K562 (cell line): Measurements from ENCODE around the gene GDF2.

Experiments used
- MXI1 ChIP-seq: IDR thresholded peaks from 2 replicates; pipeline ENCODE4 v1.6.1; 2011; ENCODE audit warnings: low read depth, mild to moderate bottlenecking, improper control_type of control experiment, low read length
- TF ChIP-seq, protein P1 (sequence below), 3 experiments: IDR thresholded peaks in 2 of 3; conservative IDR thresholded peaks in 1 of 3; 2 replicates each; pipeline ENCODE4 v1.5.1; 2011 to 2012; ENCODE audit warnings: low read length in 3 of 3, mild to moderate bottlenecking in 3 of 3, control low read depth in 2 of 3, improper control_type of control experiment in 1 of 3, inconsistent platforms in 1 of 3, low read depth in 1 of 3, mixed read lengths in 1 of 3, moderate library complexity in 1 of 3; ENCODE audit not compliant: insufficient read depth in 2 of 3

DNA sequence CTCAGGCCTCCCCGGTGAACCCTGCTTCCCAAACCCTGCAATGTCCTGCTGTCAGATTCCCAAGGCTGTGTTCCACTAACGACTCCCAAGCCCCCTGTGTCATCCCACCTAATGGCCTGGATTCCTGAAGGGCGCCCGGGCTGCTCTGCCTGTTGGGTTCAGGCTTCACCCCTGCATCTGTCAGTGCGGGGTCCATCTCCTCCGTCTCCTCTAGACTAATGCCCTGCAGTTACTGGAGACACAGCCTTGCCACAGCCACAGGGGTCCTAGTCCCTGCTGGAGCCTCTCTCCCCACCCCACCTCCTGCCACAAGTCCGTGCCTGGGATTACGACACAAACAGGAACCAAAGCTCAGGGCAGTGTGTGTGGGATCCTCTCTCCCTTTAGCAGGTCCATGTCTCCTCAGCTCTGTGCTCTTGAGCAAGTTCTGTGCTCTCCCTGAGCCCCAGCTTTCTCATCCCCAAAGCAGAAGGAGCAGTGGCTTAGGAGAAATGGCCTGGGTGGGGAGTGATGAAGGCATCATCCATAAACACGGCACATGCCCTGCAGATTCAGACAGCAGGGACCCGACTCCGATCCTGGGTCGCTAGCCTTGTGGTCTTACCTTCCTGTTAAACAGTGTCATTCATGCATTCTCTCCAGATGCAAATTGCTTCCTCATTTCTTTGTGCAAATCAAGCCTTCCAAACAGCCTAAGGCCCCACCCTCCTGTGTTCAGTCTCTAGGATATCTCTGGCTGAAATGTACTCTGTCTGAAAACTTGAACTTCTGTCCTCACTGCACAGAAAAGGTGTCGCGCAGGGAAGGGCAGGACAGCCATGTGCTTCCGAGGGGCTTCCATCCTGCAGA, 17.7 kb downstream of the GDF2 start:
- no peak for TF ChIP-seq MXI1
- TF ChIP-seq, protein P1, sequence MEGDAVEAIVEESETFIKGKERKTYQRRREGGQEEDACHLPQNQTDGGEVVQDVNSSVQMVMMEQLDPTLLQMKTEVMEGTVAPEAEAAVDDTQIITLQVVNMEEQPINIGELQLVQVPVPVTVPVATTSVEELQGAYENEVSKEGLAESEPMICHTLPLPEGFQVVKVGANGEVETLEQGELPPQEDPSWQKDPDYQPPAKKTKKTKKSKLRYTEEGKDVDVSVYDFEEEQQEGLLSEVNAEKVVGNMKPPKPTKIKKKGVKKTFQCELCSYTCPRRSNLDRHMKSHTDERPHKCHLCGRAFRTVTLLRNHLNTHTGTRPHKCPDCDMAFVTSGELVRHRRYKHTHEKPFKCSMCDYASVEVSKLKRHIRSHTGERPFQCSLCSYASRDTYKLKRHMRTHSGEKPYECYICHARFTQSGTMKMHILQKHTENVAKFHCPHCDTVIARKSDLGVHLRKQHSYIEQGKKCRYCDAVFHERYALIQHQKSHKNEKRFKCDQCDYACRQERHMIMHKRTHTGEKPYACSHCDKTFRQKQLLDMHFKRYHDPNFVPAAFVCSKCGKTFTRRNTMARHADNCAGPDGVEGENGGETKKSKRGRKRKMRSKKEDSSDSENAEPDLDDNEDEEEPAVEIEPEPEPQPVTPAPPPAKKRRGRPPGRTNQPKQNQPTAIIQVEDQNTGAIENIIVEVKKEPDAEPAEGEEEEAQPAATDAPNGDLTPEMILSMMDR (IDR thresholded peaks at IDR 0.05 in 2 of 3, conservative IDR thresholded peaks at IDR 0.05 in 1 of 3; ENCODE audit: insufficient read depth in 2 of 3, low read depth in 1 of 3, low read length in 3 of 3) = no peak
